HG03575 (cell line): ENCODE measurements around the gene FGF5.

ENCODE experiments used
- ATAC-seq: cut with Tn5 transposase; IDR thresholded peaks from one replicate; pipeline ENCODE4 v1.9.1; 2021; ENCODE audit not compliant: unreplicated experiment, insufficient number of reproducible peaks, low FRiP score; ENCODE audit errors: extremely low read depth

FGF5 gene

GRCh38 chr4:80252427-80252826, 14.0 kb upstream of the FGF5 start:
- ATAC-seq: no peak

- no peak for ATAC-seq
Measured at GRCh38 chr4:80252953-80253352, 13.5 kb upstream of the FGF5 start.

GRCh38 chr4:80253510-80253909, 13.0 kb upstream of the FGF5 start:
- no peak for ATAC-seq

- ATAC-seq: no peak
Measured at GRCh38 chr4:80254114-80254513, 12.3 kb upstream of the FGF5 start.

- ATAC-seq: no peak
Measured at GRCh38 chr4:80255329-80256095, 11.0 kb upstream of the FGF5 start.

- no peak for ATAC-seq
Measured at GRCh38 chr4:80257851-80258250, 8.6 kb upstream of the FGF5 start.

GRCh38 chr4:80259012-80259411, 7.5 kb upstream of the FGF5 start:
- ATAC-seq: no peak

- no peak for ATAC-seq
Measured at GRCh38 chr4:80259817-80260216, 6.6 kb upstream of the FGF5 start.

- no peak for ATAC-seq
Measured at GRCh38 chr4:80261989-80262600, 4.4 kb upstream of the FGF5 start.

GRCh38 chr4:80263541-80264351, 2.7 kb upstream of the FGF5 start:
- no peak for ATAC-seq

GRCh38 chr4:80264352-80264647, 2.2 kb upstream of the FGF5 start:
- no peak for ATAC-seq

GRCh38 chr4:80264825-80265224, 1.6 kb upstream of the FGF5 start:
- no peak for ATAC-seq

GRCh38 chr4:80265571-80266252, 752 bp upstream of the FGF5 start:
- ATAC-seq: no peak

- no peak for ATAC-seq
Measured at GRCh38 chr4:80266902-80267380, 477 bp downstream of the FGF5 start.

- no peak for ATAC-seq
Measured at GRCh38 chr4:80268081-80268823, 1.8 kb downstream of the FGF5 start.

GRCh38 chr4:80268936-80269335, 2.5 kb downstream of the FGF5 start:
- ATAC-seq: no peak

GRCh38 chr4:80270321-80270720, 3.9 kb downstream of the FGF5 start:
- no peak for ATAC-seq

GRCh38 chr4:80270868-80271267, 4.4 kb downstream of the FGF5 start:
- no peak for ATAC-seq

GRCh38 chr4:80271801-80272200, 5.3 kb downstream of the FGF5 start:
- no peak for ATAC-seq
